ENCODE measurements around the gene SPAG9.

DNA sequence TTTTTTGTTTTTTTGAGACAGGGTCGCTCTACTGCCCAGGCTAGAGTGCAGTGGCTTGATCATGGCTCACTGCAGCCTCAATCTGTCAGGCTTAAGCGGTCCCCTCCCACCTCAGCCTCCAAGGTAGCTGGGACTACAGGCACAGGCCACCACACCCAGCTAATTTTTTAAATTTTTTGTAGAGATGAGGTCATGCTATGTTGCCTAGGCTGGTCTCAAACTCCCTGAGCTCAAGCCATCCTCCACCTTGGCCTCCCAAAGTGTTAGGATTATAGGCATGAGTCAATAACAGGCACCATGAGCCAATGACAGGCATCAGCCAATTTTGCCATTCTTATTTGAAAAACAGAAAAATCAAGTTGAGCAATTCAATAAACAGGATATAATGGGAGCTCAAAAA, 125.0 kb downstream of the SPAG9 start:
- no peak for TF ChIP-seq CTCF (IDR thresholded peaks at IDR 0.05; ENCODE audit: poor library complexity)
- TF ChIP-seq EZH2phosphoT487 (IDR thresholded peaks at IDR 0.05; ENCODE audit: low read depth, severe bottlenecking, unreplicated experiment), result no peak

Data from hepatocyte (in vitro differentiated cells).